Fibroblast of mammary gland (primary cell): ENCODE results near the gene AFF2.

Experiments
- DNase-seq: peaks from one replicate; pipeline ENCODE4 v3.0.0-alpha.2; 2010; ENCODE audit warnings: low read depth
- H3K4me3 ChIP-seq: 2 replicates; pipeline ENCODE4 v1.5.1; 2011; ENCODE audit warnings: low read depth, mild to moderate bottlenecking, low read length, moderate library complexity; ENCODE audit not compliant: control insufficient read depth
- TF ChIP-seq, protein P1 (sequence below): conservative IDR thresholded peaks from 2 replicates; pipeline ENCODE4 v1.5.1; 2011; ENCODE audit warnings: low read depth, low read length, inconsistent platforms; ENCODE audit not compliant: control insufficient read depth, insufficient read depth

The AFF2 gene

DNA sequence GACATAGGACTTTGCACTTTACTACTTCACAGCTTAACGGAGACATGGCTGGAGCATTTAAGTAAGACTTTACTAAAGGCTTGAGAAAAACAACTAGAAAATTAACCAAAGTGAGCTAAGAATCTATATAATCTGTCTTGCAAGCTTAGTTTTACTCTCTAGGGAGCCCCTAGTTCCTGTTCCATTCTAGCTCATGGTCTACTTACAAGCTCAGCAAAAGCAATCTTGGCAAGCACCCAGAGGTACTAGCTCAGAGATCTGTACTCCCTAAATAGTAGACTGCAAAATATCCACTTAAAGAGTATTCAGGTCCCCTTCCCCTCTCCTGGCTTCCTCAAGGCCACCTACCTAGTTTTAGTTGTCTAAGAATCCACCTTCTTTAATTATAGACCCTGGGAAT is 535.7 kb downstream of the AFF2 start:
- TF ChIP-seq, protein P1, sequence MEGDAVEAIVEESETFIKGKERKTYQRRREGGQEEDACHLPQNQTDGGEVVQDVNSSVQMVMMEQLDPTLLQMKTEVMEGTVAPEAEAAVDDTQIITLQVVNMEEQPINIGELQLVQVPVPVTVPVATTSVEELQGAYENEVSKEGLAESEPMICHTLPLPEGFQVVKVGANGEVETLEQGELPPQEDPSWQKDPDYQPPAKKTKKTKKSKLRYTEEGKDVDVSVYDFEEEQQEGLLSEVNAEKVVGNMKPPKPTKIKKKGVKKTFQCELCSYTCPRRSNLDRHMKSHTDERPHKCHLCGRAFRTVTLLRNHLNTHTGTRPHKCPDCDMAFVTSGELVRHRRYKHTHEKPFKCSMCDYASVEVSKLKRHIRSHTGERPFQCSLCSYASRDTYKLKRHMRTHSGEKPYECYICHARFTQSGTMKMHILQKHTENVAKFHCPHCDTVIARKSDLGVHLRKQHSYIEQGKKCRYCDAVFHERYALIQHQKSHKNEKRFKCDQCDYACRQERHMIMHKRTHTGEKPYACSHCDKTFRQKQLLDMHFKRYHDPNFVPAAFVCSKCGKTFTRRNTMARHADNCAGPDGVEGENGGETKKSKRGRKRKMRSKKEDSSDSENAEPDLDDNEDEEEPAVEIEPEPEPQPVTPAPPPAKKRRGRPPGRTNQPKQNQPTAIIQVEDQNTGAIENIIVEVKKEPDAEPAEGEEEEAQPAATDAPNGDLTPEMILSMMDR = no peak
- H3K4me3 ChIP-seq = no peak overlapping the region
- no peak for DNase-seq

DNA sequence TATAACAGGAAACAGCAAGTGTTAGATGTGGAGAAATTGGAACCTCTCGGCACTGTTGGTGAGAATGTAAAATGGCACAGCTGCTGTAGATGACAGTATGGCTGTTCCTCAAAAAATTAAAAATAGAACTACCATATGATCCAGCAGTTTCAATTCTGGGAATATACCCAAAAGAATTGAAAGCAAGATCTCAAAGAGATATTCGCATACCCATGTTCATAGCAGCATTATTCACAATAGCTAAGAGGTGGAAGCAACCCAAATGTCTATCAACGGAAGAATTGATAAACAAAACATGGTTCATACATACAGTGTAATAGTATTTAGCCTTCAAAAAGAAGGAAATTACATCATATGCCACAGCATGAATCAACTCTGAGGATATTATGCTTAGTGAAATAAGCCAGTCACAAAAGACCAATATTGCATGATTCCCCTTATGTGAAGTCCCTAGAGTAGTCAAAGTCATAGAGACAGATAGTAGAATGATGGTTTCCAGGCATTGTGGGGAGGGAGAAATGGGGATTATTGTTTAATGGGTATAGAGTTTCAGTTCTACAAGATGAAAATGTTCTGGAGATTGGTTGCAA is 537.0 kb downstream of the AFF2 start:
- TF ChIP-seq, protein P1 = no peak
- DNase-seq = no peak
- H3K4me3 ChIP-seq = no peak overlapping the region

DNA sequence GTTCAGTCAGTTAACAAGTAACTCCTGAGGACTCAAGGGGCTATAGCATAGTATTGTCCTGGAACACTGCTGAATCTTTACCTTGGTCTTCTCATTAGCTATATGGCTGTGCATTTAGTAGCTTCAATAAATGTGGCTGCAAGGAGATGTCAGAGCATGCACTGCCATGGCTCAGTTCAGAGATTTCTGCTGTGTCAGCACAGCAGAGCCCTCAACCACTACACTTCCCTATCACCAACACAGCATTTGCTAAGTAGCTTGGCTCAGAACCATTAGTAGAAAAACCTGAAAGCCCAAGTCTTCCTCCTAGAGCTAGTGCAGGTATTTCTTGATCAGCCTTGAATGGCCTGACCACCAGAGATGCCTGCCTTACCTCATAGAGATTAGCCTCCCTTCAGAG is 538.6 kb downstream of the AFF2 start:
- H3K4me3 ChIP-seq = no peak overlapping the region
- TF ChIP-seq, protein P1 = no peak
- DNase-seq = no peak

DNA sequence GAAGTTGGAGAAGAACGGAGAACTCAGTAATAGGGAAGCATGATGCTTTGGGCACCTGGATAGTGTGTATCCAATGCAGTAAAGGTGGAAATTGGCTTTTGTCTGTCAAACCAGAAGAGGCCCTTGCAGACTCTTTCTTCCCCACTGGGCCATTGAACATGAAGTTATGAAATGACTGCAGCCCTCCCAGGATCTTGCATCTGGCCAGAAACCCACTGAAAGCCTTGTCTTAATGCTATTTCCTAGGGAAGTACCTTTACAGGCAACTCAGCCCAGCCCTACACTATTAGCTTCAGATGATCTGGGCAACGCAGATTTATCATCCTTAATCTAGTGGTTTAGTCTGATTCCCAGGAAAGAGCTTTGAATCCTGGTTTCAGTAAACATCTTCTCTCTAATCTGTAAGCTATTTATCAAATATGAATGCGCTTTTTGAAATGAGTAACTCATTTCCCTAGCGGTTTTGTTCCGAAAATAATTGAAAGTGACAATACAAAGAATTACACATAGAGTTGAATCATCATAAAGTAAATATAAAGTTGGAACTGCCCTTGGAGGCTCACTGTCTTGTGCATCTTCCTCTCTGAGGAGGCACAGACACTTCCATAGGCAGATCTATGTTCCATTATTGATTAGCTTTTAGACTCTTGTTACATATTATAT is 540.6 kb downstream of the AFF2 start:
- DNase-seq = peak; percentile 45
- TF ChIP-seq, protein P1 = no peak
- no peak overlapping the region for H3K4me3 ChIP-seq

DNA sequence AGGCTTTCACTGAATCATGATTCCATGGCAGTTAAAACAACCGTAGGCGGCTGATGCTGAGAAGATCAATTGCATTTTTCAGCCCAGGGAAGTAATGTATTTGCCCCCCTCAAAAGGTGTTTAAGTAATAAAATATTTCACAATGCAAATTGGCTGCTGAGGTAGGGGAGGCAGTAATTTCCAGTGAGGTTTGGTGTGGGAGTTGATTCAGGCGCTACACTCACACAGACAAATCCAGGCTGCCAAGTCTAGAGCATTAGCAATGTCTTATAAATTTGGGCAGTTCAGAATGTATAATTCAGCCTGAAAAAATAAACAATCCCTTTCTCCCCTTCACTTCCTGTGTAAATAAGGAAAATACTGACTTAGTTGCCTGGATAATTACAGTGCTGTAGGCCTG is 543.0 kb downstream of the AFF2 start:
- DNase-seq = no peak
- no peak overlapping the region for H3K4me3 ChIP-seq
- TF ChIP-seq, protein P1 = no peak

DNA sequence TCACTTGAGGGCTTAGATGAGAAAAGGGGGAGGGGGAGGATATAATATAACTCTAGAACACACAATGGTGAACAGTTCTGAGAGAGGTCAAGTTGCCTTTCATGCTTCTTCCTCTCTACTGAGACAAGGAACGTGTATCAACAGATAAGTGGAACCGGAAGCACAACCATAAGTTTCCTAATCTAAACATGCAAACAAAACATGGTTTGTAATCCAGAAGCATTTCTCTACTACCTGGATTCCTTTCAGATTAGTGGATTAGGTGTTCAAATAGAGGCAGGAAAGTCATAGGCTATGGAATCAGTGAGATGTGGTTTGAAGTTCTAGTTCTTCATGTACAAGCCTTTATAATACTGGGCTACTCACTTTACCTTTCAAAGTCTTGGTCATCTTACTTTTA is 544.1 kb downstream of the AFF2 start:
- no peak for DNase-seq
- H3K4me3 ChIP-seq = no peak overlapping the region
- TF ChIP-seq, protein P1 = no peak
